HG03045 (cell line): ENCODE measurements around the gene TTC7B.

Source experiments
- ATAC-seq: cut with Tn5 transposase; IDR thresholded peaks from one replicate; pipeline ENCODE4 v1.9.1; 2021; ENCODE audit warnings: mild to moderate bottlenecking, moderate library complexity; ENCODE audit not compliant: unreplicated experiment

The TTC7B gene

DNA sequence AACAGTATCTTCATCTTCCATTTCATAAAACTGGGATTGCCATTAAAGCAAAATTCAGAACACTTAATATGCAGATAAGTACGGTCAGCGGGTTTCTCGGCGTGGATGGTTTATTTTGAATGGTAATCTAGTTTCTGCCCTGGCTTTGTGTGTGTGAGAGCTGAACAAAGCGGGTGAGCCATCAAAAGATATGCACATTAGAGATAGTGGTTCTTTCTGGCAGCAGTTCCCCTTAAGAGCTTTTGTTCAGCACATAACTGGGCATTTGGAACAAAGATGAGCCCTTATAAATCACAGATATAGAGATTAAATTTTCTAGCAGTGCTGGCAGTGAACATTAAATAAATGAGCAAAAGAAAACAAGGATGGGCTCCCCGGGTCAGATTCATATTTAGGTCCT is 211.9 kb downstream of the TTC7B start:
- no peak for ATAC-seq

DNA sequence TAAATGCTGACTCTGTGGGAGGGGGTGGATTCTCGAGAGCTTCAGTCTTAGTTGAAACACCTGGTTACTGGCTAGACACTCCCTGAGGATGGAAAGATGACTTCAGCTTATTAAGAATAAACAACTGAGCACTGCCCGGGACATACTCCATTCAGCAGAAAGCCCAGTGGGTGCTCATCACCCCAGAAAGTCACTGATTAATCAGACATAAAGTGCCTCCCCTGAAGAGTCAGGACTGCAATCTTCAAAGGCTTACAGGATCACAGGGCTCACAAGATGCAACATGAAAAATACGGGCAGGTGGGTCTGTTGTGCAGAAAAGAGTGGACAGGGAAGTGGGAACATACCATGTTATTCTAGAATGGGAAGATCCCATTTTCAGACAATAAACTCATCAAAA is 212.4 kb downstream of the TTC7B start:
- ATAC-seq: no peak

DNA sequence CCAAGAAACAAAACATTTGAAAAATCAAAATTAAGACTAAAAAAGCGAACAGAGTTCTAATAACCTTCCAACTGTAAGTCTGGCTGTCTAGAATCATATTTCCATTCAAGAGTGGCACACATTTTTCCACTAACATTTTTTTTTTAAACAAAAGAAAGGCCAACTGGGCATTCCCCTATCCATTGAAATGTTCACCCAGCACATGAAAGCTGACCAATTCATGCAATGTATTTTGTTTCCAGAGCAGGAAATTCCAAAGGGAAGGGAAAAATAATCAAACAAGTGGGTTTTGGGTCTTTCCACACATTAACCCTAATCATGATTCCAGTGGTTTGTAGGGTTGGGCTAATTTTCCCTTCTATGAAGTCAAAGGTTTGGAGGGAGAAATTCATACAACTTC is 212.9 kb downstream of the TTC7B start:
- no peak for ATAC-seq

DNA sequence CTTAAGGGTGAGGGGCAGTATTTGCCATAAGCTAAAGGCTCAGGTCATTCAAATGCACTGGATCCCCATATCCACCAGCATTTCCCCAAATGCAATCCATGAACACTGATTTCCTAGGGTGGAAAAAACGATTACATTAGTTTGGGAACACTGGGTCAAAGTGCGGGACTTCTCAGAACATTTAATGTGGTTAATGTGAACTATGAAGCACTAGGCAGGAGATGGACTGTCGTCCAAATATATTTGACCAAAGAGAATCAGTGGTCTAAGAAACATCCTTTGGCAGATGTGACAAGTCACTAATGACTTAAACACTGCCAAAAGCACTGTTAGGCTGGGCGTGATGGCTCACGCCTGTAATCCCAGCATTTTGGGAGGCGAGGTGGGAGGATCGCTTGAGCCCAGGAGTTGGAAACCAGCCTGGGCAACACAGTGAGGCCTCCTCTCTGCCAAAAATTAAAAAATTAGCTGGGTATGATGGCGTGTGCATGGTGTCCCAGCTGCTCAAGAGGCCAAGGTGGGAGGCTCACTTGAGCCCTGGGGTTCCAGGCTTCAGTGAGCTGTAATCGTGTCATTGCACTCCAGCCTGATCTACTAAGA is 214.0 kb downstream of the TTC7B start:
- ATAC-seq: no peak

DNA sequence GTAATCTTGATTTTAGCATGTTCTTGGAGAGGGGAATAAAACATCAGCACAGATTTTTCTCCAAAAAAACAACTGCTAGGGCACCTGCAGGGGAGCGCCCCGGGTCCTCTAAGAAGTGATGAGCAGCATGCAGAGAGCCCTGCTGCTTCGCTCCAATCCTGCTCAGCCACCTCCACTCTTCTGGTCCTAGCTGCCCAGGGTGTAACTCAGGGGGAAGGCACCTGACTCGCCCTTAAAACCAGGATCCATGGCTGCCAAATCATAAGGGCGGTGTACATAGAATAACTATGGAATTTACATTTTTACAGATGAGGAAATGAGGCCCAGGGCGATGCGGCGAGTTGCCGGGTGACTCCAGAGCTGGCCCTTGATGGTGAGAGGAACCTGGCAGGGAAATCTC is 214.7 kb downstream of the TTC7B start:
- no peak for ATAC-seq

DNA sequence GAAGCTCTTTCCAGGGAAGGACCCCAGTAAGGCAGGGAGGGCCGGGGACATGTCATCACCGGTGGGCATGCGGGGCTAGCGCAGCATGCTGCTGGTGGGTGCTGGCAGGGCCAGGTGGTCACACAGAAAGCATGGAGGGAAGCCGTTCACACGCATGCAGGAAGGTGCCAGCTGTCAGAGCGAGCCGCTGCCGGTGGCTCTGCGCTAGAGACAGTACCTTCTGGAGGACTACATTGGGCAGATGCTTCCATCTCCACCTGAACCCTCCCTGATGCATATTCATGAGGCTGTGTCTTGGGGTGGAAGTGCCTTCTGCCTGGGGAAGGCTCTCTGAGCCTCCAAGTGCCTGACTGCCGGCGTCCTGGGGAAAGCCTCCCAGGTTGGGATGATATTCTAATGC is 215.6 kb downstream of the TTC7B start:
- no peak for ATAC-seq

DNA sequence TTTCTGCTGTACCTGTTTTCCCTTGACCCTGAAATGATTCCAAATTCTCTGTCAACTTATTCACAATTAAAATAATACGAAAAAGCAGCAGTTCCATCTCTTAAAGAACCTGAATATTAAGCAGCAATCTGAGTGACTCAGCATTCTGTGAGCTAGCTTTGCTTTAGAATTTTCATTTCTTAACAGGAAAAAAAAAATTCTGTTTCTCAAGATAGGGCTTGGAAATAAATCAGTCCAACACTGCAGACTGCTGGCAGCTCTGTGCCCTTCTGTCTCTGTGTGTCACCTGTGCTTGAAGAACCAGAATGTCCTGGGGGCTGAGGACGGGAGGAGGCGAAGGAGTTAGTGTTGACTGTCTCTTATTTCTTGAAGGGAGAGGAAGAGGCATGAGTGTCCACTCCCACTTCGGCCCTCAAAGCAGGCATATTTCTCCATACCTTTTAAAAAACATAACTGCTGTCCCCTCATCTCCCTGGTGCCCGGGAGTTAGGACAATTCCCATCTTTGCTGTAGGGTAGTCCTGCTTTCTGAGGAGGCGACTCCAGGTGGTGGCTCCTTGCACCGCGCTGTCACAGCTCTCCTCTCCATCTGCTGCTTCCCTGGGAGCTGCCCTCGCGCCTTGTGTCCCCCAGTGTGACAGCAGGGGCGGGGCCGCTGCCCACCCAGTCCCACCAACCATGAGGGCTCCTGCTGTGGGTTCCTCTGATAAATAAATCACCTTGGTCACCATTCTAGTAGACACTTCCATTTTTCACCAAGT is 216.3 kb downstream of the TTC7B start:
- ATAC-seq: no peak

DNA sequence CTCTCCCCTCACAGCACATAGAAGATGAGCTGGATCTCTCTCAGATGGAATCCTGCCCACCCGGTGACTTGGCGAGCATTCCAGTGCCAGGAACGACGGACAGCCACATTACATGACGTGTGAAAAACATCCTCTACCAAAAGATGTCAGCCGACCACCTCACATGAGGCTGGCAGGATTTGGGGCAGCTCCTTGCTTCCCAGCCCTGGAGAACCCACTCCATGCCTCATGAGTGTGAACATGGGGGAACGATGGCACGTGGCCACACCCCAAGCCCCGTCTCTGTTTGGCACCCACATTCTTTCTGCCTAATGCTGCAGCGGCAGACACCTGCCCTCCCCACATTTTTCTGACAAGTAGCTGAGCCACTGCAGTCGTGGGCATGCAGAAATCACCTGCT is 216.9 kb downstream of the TTC7B start:
- no peak for ATAC-seq

DNA sequence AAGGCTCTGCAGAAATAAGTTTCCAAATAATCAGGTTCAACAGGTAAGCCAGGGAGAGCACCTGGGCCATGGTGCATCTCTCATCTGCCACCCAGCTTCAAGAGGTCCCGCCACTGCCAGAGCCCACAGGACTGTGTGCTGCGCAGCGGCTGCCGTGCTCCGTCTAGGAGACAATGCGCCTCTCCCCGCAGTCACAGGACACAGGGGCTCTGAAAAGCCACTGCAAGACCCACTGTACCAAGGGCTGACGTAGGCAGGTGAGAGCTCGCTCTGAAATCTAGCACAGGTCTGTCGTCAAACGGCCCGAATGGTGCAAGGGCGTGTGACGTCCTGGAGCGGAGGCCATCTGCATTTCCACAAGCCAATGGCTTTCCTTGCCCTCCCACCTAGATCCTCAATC is 218.3 kb downstream of the TTC7B start:
- ATAC-seq: no peak

DNA sequence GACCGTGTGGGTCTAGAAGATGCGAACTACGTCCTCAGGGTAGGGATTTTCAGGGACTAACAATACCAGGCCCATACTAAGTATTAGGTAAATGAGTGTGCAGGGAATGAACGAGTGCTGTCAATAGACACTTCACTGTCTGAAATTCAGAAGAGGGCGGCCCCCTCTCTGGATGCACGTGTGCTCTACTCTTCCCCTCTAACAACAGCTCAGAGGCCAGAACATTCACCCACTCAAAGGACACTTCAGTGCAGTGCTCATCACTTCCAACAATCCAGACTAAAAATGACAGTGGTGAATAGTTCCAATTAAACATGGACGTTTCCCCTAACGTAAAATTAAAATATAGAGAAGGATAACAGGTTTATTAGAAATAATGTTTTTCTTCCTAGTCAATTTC is 219.5 kb downstream of the TTC7B start:
- ATAC-seq: no peak

DNA sequence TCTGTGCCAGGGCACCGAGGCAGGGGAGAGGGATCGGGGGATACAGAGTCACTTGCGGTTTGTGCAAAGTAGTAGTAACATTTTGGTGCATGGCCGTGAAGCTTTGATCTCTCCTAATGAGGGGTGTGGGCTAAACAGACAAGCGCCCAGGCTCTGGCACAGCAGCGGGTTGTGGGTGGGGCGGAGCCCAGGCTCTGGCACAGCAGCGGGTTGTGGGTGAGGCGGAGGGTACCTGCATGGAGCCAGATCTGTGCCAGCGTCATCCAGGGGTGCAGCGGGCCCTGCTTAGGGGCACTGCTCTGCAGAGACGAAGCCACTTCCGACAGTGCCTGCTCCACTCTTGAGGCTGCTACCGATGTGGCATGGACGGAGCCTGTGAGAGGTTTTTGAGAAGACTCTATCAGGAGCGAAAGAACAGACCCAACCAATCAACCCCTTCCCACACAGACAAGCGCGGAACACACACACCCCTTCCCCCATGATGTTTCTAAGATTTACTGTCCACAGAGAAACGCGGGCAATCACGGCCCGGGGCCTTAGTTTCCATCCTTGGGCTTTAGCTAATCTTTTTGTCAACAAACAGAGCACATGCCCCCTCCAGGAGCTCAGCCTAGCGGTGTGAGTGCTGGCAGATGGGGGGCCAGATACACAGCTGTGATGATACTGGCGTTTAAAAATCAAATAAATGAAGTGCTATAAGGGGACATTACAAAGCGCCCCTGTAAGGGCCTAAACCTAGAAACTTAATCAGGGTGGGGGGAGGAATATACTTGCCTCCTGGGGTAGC is 222.8 kb downstream of the TTC7B start:
- ATAC-seq: no peak

DNA sequence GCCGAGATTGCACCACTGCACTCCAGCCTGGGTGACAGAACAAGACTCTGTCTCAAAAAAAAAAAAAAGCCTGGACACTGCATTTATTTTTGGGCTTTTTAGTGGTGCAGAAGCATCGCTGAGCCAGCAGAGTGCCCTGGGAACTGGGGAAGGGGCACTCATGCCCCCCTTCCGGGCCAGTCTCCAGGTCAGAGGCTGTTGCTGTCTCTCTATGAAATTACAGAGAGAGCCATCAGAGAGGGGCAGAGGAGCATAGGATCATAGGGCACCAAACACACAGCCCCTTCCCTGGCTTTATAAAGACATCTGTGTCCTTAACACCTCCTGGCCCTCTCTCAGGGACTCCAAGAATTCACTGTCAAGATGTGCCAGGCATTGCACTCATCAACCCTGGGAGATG is 223.6 kb downstream of the TTC7B start:
- no peak for ATAC-seq

DNA sequence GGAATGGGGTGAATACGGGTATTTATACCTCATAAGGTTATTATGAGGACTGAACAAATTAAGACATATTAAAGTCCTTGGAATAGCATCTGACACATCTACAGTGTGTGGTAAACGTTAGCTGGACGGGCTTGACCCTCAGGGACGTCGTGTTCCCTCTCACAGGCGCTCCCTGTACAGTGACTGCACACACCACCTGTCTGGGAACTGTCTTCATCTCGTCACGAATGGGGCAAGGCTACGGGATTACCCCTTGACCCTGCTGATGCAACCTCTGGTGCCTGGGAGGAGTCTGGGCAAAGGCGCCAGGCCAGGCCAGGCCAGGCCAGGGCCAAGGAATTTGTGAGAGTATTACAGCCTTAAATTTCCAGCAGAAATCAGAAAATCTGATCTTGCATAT is 228.3 kb downstream of the TTC7B start:
- no peak for ATAC-seq

DNA sequence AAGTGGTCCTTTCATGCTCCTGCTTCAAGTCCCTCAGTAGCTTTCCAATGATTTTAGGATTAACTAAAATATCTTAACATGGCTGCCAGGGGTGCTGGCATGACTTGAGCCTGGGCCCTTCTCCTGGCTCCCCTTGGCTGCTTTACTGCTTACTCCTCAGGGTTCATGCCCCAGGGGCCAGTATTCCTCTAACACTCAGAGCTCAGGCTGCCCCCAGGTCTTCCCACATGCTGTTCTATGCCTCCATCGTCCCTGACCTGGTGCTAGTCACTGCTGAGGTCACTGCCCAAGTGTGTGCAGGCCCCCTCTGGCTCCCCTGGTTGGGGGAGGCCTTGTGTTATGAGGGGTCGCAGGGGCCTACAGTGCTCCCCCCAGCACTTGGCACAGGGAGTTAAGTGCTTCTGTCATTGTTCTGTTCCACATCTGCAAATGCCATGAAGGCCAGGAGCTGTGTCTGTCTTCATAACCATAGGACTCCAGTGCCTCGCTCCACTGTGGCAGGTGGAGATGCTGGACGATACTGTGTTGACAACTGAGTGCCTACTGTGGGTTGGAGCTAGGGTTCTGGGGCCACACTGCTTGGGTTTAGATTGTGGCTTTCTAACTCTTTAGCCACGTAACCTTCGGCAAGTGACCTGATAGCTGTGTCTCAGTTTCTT is 228.8 kb downstream of the TTC7B start:
- ATAC-seq: no peak

DNA sequence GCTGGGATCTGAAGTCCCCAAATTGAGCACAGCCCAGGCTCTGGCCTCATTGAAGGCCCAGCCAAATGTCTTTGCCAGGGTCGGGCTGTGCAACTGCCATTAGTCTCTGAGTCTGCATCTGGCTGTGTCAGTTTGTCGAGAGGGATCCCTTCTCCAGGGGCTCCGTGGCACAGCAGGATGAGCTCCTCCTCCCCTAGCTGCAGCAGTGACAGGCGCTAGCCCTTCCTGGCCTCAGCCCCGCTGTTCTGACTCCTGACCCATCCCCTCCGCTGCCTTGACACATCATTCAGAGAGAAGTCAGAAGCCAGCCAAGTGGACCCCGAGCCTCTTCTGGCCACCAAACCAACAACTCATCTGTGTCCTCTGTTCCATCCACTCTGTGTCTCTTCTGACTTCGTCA is 231.1 kb downstream of the TTC7B start:
- no peak for ATAC-seq

DNA sequence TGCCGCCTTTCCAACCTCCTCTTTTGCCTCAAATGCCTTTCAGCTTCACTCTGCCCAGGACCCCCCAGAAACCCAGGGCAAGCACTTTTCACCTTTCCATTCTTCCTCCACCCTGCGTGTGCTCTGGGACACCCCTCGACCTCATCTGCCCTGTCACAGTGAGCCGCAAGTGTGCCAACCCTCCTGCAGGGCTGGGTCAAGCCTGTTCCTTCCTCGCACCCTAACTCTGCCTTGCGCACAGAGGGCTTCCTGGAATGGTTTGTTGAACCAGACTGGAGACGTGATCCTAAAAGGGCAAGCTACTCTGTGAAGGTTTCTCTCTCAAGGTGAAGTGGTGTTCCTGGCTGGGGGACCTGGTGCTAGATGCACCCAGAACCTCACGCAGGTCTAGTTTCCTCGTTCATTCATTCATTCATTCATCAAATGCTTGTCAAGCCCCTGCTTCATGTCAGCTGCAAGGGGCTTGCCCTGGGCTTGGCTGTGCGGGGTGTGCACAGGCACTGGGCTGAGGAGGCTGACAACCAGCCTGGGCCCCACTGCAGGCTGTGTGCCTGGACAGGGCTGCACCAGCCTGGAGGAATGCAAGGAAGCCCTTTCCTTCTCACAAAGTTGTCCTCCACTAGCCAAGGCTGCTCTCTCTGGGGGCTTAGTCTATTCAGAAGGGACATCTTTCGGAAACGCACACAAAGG is 232.2 kb downstream of the TTC7B start:
- ATAC-seq: no peak

DNA sequence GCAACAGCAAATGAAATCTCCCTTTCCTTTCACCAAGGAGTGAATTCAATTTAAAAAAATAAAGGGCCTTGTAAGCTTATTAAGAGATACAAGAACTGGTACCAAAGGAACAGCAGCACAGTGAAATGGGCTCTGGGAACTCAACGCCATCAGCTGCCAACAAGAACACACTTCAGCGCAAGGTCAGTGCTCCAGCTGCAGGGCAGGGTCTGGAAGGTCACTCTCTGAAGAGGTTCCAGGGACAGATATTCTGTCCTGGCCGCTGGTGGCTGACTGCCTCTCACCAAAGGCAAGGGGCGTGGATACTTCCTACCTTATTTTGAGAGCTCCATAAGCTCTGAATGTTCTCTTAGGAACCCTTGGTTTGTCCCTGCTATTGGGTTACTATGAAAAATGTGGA is 232.8 kb downstream of the TTC7B start:
- ATAC-seq: no peak

DNA sequence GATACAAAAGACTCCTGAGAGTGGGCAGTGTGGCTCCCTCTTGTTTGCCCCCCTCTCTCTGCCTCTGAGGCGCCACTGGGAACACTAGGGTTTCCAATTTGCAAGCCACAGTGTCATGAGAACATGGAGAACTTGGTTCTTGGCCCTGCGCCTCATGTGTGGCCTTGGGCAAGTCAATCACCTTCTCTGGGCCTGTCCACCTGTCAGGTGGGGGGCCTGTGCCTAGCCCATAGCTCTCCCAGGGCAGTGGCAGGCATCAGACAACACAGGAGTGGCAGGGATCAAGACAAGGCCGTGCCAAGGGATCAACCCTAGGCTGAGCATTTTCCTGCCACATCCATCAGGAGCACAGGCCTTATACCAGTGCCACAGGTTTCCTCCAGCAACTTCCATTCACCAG is 234.1 kb downstream of the TTC7B start:
- no peak for ATAC-seq

DNA sequence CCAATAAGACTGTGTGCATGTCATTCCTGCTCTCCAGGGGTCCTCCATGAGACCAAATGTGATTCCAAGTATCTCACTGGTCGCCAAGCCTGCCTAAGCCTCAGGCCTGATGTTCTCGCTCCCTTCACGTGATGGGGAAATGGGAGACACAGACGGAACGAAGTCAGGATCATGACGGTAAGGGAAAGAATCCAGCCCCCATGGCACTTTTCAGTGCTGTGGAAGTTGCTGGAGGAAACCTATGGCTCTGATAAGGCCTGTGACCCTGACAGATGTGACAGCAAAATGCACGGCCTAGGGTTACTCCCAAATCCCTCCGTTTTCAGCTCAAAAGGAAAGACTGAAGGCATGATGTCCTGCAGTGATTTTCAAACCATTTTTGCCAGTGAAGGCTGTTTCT is 234.5 kb downstream of the TTC7B start:
- no peak for ATAC-seq

DNA sequence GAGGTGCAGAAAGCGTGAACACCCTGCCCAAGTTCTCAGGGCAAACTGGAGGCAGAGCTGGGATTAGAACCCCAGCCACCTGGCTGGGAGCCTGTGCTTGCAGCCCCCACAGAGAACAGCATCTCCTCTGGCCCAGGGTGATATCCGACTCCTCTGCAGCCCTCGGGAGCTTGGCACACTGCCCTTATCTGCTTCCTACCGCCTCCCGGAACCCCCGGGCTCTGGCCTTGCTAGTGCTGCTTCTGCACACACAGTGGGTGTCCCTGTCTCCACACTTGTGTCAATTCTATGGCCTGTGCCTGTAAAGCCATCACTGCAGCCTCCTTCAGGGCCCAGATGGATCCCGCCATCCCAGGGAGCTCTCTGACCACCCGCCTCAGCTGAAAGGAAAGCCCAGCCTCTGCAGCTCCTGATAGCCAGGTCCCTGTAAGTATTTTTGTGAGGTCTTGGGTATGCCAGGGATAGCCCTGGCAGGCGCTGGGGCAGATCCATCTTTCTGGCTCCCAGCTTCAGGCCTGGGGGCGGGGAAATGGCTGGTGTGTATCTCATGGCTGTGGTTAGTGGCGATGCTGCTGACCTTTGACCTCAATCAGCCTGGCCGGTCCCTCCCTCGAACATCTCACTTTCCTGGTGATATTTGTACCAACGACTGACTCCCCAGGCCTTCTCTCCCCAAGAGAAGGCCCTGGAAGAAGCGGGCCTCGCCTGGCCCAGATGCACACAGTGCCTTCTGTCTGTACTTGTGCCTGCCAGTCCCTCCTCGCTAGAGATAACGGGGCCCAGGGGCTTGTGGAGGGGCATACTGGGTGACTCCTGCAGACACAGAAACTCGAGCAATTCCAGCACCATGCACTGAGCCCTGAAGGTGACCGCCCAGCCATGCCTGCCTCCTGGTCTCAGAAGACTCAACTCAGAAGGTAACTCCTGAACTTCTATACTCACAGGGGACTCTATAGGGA is 235.6 kb downstream of the TTC7B start:
- ATAC-seq: no peak
